DMS114 treated with DMSO at 0.1 percent for 48 hours (cell line): ENCODE data around the gene SERBP1.
"Not testable (repeated sequence)": the region's sequence is repeated elsewhere in the genome, so short reads cannot be mapped to it uniquely, and the experiment has no call there.

ENCODE experiments used
- DNase-seq: peaks from one replicate; lab custom pipeline; 2025; ENCODE audit not compliant: unreplicated experiment; lab: John Stamatoyannopoulos, UW

SERBP1 gene

DNA sequence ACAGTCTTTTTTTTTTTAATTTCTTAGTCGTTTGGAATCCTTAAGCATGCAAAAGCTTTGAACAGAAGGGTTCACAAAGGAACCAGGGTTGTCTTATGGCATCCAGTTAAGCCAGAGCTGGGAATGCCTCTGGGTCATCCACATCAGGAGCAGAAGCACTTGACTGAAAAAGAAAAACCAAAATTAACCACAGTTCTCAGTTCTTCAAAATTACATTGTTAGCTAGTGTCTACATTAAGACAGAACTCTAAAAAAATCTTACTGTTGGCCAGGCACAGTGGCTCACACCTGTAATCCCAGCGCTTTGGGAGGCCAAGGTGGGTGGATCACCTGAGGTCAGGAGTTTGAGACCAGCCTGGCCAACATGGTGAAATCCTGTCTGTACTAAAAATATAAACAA lies 17.1 kb downstream of the SERBP1 start:
- DNase-seq = not testable (repeated sequence)

DNA sequence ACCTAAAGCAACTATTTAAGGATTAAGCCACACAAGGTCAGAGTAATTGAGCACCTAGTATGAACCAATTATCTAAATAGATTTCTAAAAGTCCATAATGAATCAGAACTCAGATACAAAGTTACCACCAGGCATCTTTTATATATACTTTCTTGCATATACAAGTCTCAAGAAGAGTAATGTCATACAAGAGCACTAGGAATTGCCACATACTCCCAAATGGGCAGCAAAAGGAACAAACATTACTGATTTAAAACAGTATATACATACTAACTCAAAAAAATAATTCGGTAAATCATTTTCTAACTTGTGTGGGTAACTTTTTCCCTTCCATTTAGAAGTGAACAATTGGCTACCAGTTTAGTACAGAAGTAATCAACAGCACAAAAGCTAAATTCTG lies 22.1 kb downstream of the SERBP1 start:
- DNase-seq = no peak

DNA sequence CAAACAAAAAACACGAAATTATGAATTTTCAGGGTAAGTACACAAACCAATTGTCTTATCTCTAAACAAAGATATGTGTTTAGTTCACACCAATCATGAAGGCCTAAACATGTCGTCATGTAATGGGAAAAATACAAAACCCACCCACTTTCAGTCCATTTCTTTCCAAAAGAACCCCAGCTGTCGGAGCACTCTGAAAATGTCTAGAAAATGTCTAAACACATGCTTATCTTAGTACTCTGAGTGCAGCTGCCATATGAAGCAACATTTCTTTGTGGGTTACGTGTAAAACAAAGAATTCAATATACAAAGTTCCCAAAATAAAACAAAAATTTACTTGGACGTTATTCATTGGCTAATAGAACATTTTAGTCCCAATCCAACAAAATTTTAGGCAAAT lies 22.7 kb downstream of the SERBP1 start:
- no peak for DNase-seq

DNA sequence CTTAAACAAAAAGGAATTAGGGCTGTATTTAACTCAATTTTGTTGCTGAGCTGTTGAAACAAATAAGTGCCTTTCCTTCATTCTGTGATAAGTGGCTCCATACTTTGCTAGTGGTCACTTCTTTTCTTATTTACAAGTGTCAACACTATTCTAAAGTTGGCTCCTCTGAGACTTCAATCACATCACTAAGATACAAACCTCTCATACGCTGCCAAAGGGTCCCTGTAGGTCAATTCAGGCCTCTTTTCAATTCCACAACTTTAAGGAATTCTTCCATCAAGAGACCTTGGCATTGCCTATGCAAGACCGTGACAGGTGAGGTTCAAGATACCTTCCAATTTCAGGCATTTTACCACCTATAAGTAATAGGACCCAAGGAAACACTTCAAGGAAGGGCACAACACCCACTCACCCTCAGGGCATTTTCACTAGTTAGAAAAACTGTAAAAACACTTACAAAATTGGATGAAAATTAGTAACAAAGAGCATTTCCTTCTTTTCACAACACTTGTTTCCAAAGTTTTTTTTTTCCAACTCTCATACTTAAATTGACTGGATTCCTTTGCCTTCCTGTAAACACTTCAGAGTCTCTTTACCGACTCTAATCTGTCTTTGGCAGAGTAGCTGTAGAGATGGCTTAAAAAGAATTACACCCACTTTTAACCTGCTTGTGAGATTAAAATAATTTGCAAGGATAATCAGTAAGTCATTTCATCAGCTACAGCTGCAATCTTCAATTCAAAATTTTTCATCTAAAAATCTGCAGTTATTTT lies 24.5 kb downstream of the SERBP1 start:
- no peak for DNase-seq

DNA sequence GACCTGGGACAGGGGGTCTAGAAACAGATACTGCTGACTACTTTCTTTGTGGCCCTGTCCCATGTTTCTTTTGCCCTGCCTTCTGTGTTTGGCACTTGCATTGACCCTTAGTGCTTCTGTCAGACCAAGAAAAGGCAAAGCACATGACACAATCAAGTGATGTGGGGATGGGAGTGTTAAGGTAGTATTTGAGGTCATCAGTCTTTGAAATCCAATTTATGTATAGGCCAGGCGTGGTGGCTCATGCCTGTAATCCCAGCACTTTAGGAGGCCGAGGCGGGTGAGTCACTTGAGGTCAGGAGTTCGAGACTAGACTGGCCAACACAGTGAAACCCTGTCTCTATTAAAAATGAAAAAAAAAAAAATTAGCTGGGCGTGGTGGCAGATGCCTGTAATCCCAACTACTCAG lies 26.0 kb downstream of the SERBP1 start:
- DNase-seq = no peak

DNA sequence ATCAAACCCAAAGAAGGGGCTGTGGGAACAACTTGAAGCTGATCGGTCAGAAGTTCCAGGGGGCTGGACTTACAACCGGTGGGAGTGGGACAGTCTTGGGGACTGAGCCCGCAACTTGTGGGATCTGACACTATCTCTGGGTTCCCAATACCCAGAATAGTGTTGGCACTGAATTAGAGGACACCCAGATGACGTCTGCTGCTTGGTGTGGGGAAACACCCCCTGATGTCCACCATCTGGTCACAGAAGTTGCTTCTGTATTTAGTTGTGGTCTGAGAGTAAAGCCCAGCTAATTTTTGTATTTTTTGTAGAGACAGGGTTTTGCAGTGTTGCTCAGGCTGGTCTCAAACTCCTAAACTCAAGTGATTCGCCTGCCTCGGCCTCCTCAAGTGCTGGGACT lies 28.8 kb downstream of the SERBP1 start:
- DNase-seq = no peak

DNA sequence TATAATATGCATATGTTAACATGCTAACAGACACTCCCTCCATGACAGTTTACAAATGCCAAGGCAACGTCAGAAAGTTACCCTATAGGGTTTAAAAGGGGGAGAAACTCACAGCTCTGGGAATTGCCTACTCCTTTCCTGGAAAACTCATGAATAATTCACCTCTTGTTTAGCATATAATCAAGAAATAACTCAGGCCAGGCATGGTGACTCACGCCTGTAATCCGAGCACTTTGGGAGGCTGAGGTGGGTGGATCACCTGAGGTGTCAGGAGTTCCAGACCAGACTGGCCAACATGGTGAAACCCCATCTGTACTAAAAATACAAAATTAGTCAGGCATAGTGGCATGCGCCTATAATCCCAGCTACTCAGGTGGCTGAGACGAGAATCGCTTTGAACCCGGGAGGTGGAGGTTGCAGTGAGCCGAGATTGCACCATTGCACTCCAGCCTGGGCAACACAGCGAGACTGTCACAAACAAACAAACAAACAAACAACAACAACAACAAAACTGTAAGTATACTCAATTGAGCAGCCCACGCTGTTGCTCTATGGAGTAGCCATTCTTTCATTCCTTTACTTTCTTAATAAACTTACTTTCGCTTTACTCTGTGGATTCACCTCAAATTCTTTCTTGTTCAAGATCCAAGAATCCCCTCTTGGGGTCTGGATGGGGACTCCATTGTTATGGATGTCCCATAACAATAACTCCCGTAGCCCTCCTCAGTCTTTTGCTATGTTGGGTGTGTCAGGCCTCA lies 30.0 kb downstream of the SERBP1 start:
- not testable (repeated sequence) for DNase-seq

DNA sequence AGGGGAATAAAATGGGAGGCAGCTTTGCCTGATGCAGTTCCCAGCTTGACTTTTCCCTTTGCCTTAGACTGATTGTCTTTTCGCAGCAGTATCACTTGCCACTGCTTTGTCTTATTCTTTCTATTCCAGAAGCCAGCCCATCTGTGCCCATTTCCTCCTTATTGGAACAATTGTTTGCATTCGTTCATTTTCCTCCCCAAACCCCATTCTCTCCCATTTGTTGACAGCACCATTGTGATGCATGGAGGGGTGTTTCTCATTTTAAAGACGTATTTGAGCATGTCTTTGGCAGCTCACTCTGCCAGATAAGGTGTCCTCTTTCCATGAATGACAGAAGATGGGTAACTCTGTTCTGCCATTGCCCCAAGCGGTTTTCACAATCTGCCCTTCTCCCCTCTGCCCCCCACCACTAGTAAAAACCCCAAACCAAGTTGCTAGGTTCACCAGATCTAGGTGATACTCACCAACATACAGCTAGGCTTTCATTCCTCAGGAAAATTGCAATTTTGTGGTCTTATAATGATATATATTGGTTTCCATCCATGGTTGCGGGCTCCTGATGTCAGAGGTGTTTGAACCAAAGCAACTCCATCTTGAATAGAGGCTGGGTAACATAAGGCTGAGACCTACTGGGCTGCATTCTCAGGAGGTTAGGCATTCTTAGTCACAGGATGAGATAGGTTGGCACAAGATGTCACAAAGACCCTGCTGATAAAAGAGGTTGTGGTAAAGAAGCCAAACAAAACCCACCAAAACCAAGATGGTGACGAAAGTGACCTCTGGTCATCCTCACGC lies 30.8 kb downstream of the SERBP1 start:
- no peak for DNase-seq

DNA sequence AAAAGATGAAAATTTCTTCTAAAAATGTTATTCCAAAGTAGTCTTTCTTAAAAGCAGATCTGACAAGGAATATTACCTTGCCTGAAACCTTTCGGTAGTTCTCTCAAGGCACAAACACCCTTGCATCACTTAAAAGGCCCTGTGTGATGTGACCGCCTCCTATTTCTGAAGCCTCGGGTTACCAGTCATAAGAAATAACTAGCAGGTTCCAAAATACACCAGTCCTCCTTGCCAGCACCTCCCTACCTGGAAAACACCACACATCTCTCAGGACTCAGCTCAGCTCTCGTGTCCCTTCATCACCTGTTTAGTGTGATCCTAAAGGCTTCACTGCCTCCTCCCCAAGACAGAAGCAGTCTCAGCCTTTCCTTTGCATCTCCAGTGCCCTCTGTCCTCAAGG lies 35.7 kb downstream of the SERBP1 start:
- DNase-seq = no peak

DNA sequence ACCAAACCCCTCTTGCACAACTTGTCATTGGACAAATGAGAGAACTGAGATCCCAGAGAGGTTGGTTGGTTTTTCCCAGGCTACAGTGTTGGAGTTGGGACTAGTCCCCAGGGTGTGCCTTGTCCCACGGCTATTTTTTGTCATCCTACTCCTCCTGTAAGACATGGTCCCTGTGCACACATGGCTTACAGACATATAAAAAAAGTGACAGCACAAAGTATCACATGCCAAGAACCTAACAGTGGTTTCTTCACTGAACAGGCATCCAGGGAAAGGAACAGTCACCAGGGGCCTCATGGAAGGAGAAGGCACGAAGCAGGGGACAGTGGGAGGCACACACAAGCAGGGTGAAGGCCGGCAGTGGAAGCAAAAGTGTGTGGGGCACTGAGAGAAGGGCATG lies 36.5 kb downstream of the SERBP1 start:
- no peak for DNase-seq

DNA sequence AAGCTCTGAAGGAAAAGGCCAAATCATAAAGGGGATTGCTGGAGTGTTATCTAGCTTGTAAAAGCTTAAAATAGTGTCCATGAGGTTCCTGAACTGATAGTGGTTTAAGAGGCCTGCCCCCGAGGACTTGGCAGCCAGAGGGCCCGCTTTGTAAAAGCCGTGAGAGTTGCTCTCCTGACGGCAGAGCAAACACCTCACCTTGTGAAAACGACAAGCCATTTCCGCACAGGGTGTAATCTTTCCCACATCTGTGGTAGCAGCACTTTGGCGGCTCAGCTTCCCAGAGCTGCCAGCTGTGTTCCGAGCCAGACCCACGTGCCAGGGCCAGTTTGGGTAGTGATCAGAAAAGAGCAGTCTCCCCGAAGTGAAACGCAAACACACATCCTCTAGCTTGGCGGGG lies 37.0 kb downstream of the SERBP1 start:
- no peak for DNase-seq

DNA sequence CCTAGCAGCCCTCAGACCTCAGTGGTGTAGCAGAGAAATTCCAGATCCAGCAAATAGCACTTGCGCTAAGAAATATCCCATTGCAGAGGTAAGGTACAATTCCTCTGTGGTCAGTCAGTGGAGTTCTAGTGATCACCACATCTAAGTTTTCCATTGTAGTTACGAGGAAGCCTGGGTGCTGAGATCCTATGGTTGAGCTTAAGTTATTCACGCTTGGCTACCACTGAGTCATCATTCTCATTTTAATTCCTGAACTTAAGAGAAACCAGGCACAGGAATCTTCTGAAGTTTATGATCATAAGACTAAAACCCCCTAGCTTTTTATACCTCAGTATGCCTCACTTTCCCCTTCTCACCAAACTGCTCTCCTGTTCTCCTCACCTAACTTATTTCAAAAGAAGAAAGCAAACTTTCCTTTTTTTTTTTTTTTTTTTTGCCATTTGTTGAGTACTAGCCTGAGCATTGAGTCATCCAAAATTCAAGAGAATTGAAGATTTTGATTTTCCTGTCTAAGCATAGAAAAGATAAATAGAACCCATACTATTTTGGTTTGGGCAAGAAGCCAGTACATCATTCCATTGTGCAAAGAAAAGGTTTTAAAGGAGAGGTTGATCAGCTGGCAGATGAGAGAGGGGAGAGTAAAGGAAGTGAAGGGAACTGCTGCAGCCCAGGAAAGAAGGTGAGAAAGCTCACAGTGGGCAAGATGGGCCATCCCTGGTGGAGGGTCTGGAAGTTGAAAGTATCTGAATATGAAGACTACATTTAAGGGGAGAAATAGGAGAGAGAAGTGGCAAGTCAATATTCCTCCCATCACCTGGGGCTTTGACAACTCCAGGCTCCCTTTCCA lies 39.9 kb downstream of the SERBP1 start:
- no peak for DNase-seq

DNA sequence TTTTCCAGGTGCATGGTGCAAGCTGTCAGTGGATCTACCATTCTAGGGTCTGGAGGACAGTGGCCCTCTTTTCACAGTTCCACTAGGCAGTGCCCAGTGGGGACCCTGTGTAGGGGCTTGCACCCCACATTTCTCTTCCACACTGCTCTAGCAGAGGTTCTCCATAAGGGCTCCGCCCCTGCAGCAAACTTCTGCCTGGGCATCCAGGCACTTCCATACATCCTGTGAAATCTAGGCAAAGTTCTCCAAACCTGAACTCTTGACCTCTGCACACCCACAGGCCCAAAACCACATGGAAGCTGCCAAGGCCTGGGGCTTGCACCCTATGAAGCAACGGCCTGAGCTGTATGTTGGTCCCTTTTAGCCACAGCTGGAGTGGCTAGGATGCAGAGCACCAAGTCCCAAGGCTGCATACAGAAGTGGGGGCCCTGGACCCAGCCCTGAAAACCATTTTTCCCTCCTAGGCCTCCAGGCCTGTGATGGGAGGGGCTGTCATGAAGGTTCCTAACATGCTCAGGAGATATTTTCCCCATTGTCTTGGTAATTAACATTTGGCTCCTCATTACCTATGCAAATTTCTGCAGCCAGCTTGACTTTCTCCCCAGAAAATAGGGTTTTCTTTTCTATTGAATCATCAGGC lies 46.1 kb downstream of the SERBP1 start:
- DNase-seq = no peak

DNA sequence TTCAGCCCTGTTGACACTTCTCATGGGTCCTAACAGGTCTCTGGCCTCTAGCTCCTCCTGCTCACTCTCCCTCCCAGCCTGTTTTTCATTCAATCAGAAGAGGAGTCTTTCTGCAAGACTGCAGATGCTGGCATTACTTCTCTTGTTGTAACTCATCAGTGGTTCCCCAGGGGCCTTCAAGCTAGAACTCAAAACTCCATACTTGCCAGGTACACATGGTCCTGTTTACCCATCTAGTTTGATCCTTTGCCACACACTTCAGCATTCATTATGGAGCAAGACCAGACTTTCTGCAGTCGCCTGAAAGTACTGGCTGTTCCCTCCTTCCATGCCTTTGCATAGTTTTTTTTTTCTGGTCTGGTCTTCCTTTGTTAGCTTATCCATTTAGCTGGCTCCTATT lies 47.9 kb downstream of the SERBP1 start:
- DNase-seq = no peak

DNA sequence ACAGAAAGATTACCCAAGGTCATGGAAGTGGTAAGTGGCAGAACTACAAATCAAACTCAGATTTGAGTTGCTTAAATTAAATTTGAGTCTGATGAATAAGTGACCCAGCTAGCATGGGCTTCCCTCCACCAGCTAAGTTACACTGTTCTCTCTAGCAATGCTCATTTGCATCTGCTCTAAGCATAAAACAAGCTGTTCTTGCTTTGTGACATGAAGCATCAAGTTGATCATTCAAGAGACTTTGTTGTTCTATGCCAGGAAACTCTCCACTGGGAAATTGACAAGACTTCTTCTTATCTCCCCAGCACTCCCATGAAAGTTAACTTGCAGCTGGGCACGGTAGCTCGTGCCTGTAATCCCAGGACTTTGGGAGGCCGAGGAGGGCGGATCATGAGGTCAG lies 49.0 kb downstream of the SERBP1 start:
- no peak for DNase-seq

DNA sequence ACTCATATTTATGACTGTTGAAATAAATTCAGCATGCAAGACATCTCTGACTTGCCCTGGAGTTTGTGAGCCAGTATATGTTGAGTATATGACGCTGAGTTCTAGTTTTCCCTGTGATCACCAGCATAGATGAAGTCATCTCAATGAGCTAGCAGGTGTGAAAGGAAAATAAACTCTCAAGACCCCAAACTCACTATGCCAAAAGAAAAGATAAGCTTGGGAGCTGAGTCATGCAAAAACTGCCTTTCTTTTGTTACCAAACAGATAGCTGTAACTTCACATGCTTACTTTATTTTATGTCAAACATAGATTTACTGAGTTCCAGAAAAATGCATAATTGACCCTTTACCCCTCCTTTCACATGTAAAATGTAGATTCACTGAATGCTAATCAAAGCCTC lies 52.9 kb downstream of the SERBP1 start:
- no peak for DNase-seq

DNA sequence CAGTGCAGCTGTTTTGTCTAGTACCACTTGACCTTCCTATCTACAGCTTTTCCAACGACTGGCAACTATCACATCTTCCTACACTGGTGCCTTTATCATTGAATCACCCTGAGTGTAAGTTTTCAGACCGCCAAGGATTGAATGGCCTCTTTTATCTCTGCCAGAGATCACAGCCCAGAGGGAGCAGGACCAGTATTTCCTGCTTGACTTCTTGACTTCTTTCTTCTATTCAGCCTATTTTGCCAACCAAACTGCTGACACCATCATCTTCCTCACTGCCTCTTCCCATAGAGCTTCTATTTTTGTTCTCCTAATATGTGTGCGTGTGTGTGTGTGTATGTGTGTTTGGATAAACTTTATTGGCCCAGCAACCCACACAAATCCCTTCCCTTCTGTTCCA lies 53.8 kb downstream of the SERBP1 start:
- no peak for DNase-seq

DNA sequence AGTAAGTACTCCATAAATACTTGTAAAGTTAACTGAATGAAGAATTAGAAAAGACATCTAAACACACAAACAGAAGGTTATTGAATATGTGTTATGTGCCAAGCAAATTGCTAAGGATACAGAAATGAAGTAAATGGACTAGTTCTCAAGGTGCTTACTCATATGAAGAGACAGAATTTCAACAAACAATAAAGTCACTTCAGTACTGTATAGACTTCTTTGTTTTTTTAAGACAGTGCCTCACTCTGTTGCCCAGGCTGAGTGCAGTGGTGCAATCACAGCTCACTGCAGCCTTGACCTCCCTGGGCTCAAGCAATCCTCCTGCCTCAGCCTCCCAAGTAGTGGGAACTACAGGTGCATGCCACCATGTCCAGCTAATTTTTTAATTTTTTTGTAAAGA lies 57.3 kb downstream of the SERBP1 start:
- DNase-seq = no peak

DNA sequence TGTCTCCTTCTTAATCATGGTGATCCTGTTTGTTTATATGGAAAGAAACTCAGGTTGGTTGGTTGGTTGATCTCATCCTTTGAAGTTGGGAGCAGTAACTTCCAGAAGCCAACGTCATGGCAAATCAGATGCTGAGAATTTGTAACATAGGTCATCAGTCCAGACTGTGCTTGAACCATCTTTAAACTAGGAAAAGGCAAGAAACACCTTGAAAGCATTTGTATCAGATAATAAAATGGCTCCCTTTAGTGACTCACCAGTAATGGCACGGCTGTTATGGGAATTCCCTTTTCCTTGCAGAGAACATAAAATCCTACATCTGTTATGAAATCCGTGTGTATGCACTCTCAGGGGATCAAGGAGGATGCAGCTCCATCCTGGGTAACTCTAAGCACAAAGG lies 58.1 kb downstream of the SERBP1 start:
- no peak for DNase-seq

DNA sequence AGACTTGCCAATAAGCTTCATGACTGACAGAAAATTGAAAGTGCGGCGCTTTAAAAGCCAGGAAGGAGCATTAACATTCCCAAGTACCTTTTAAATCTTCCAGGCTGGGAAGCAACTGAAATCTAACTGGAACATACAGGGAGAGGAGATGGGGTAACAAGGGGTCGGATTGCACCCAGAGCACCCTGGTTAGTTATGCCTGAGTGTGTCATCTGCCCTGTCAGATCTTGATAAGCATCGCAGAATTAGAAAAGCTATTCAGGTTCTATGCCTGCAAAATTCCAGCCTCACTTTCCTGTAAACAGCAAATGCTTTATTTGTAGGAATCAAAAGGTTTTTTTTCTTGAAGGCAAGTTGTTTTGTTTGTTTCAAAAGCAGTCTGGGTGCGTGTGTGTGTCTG lies 58.5 kb downstream of the SERBP1 start:
- no peak for DNase-seq
